HepG2 (cell line): Measurements from ENCODE around the gene CAST. TPM values are rescaled to one million over a fixed set of nuclear protein-coding genes. Genes with fewer than 3 reads are reported as not detected.

Experiments
- ATAC-seq: fragments of 200-7000 bp; cut with Tn5 transposase; 3 replicates; pipeline ENCODE4 v1.9.1; 2020; ENCODE audit warnings: mild to moderate bottlenecking, moderate library complexity
- BruUV-seq: library from RNA; stranded (reverse); fragments of 400-500 nt; replicated peaks from 2 replicates; lab custom pipeline; 2021; lab: Mats Ljungman, UMichigan
- CTCF ChIA-PET: fragments of 300-600 bp; formaldehyde crosslinking; extraction: SDS; loops from one replicate; lab custom pipeline; 2021; ENCODE audit warnings: low total read pairs, inconsistent platforms, low intra/inter-chr PET ratio; lab: Yijun Ruan, JAX
- POLR2A ChIA-PET: fragments of 350-600 bp; sonication (Branson Sonifier 250); formaldehyde crosslinking; loops from one replicate; lab custom pipeline; 2020; ENCODE audit warnings: antibody characterized with exemption, inconsistent platforms; lab: Yijun Ruan, JAX
- DNase-seq: peaks from one replicate; pipeline ENCODE4 v3.0.0-alpha.2; 2015; ENCODE audit warnings: low spot score
- FAIRE-seq: peaks from 3 replicates; lab custom pipeline; 2011; peaks lifted over from hg19 to GRCh38; lab: Jason Lieb, UNC
- H2AFZ ChIP-seq: one replicate; pipeline ENCODE4 v1.6.1; 2011; ENCODE audit warnings: low read length, inconsistent platforms
- H3K27ac ChIP-seq: fragments of 300-600 bp; 3 replicates; pipeline ENCODE4 v1.8.0; 2011; ENCODE audit warnings: mixed run types, mild to moderate bottlenecking, mixed read lengths, low read length, inconsistent platforms; ENCODE audit not compliant: insufficient read depth; ENCODE audit errors: extremely low read length
- H3K27me3 ChIP-seq, 2 experiments: fragments of 200-600 bp in 1 of 2; 2 replicates in 1 of 2; 3 replicates in 1 of 2; pipeline versions ENCODE4 v1.6.0 to v1.8.0; 2011; ENCODE audit warnings: low read length in 2 of 2, mild to moderate bottlenecking in 2 of 2, moderate library complexity in 2 of 2, inconsistent platforms in 1 of 2; ENCODE audit not compliant: insufficient read depth in 2 of 2, control insufficient read depth in 1 of 2
- H3K36me3 ChIP-seq, 2 experiments: fragments of 200-600 bp in 1 of 2; replicated peaks in 1 of 2; 2 replicates in 1 of 2; 3 replicates in 1 of 2; pipeline versions ENCODE4 v1.5.1 to v1.8.0; 2011; ENCODE audit warnings: low read length in 2 of 2, inconsistent platforms in 1 of 2; ENCODE audit not compliant: insufficient read depth in 2 of 2, control insufficient read depth in 1 of 2
- H3K4me1 ChIP-seq: 2 replicates; pipeline ENCODE4 v1.5.1; 2012; ENCODE audit warnings: low read length, inconsistent platforms; ENCODE audit not compliant: insufficient read depth
- H3K4me2 ChIP-seq: 2 replicates; pipeline ENCODE4 v1.6.0; 2011; ENCODE audit warnings: low read depth, low read length, inconsistent platforms
- H3K4me3 ChIP-seq, 3 experiments: fragments of 200-600 bp in 1 of 3; sonication (generic), shearing (Covaris generic) in 1 of 3; replicated peaks in 1 of 3; 2 replicates each; pipeline ENCODE4 v1.5.1; 2011 to 2016; ENCODE audit warnings: low read length in 3 of 3, inconsistent platforms in 2 of 3, low read depth in 2 of 3, mild to moderate bottlenecking in 2 of 3, control low read depth in 1 of 3, mixed read lengths in 1 of 3; ENCODE audit not compliant: insufficient read depth in 1 of 3
- H3K79me2 ChIP-seq: one replicate; pipeline ENCODE4 v1.6.1; 2011; ENCODE audit warnings: low read length, inconsistent platforms; ENCODE audit not compliant: insufficient read depth
- H3K9ac ChIP-seq: 2 replicates; pipeline ENCODE4 v1.6.0; 2011; ENCODE audit warnings: mild to moderate bottlenecking, low read depth, low read length, inconsistent platforms; ENCODE audit not compliant: insufficient read depth
- H3K9me3 ChIP-seq: 2 replicates; pipeline ENCODE4 v1.5.1; 2012; ENCODE audit warnings: mild to moderate bottlenecking, low read length
- H4K20me1 ChIP-seq: 2 replicates; pipeline ENCODE4 v1.6.0; 2011; ENCODE audit warnings: inconsistent platforms, mild to moderate bottlenecking, low read length, moderate library complexity; ENCODE audit not compliant: insufficient read depth
- MIXL1 ChIP-seq: IDR thresholded peaks from 2 replicates; pipeline ENCODE4 v1.6.1; 2016
- PLRG1 ChIP-seq: fragments of 450-650 bp; conservative IDR thresholded peaks from 2 replicates; pipeline ENCODE4 v1.6.1; 2016
- ZBTB40 ChIP-seq, 2 experiments: fragments of 450-650 bp in 1 of 2; sonication (generic) in 1 of 2; formaldehyde crosslinking in 1 of 2; IDR thresholded peaks; 2 replicates each; pipeline versions ENCODE4 v1.6.1 to v1.8.0; 2016 to 2022; ENCODE audit warnings: antibody characterized with exemption in 1 of 2, mild to moderate bottlenecking in 1 of 2, missing genetic modification reagents in 1 of 2
- WGBS: methylation state at CpG from one replicate; pipeline ENCODE4 v1.1.6; 2017; ENCODE audit warnings: low lambda C conversion rate; 5-methylcytosine and 5-hydroxymethylcytosine counted together
- in situ Hi-C: cut with HindIII; loops from 2 replicates; pipeline ENCODE4 v1.10.0; 2017; ENCODE audit warnings: low pct_unique_long_range_greater_than_20kb; ENCODE audit not compliant: extremely low pct_ligation_motif_present
- intact Hi-C: fragments of 100-400 bp; cut with micrococcal nuclease; formaldehyde crosslinking; loops from one replicate; pipeline ENCODE4 v1.10.0; 2022; ENCODE audit not compliant: unreplicated experiment
- polyA plus RNA-seq, 8 experiments: library from polyadenylated mRNA; depleted of rRNA in 3 of 8; stranded (reverse) in 7 of 8; unstranded in 1 of 8; fragments of >200 nt; fragmentation: Illumina TruSeq in 4 of 8; extraction: Trizol in 4 of 8; gene quantifications; 2 replicates each; pipeline versions ENCODE4 v1.2.1 to v1.2.3, GENCODE V29; 2011 to 2016; ENCODE audit warnings: low read depth in 4 of 8, missing spikeins in 1 of 8, mixed read lengths in 1 of 8; ENCODE audit not compliant: insufficient read depth in 1 of 8
- total RNA-seq, 5 experiments: library from RNA; depleted of rRNA; stranded (reverse); fragments of >200 nt; fragmentation: Illumina TruSeq; extraction: Trizol; gene quantifications; 2 replicates each; pipeline ENCODE4 v1.2.3, GENCODE V29; 2016; ENCODE audit warnings: low read depth in 1 of 5
- TF ChIP-seq, protein P1 (sequence below): IDR thresholded peaks from 2 replicates; pipeline ENCODE4 v1.6.1; 2016; ENCODE audit warnings: low read depth, missing genetic modification reagents, missing compliant biosample characterization

The CAST gene
- total and polyA plus RNA-seq, 2 of the 13 experiments (the other 11 are each of a cell fraction or from before 2014, with no cell fraction given): 42.1 to 67.6 TPM

GRCh38 chr5:96669909-96670308 lies 7.7 kb downstream of the CAST start (continued):
- no peak for TF ChIP-seq MIXL1 (CRISPR knock-in tag)

DNA sequence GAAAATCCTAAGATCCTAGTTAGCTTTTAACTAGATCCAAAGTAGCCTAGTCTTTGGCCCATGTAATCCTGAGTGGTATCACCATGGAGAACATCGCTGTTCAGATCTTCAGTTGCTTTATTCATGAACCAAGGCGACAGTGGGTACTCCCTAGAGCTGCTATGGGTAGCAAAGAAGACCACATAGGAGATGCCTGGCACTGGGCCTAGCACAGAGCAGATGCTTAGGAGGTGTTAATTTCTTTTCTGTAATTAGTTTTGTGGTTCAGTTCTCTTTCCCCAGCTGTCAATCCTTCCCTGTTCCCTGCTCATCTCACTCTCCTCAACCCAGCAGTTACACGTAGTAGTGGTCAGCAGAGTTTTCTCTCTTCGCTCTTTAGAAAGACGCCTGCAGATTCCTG lies 9.3 kb downstream of the CAST start:
- 96% methylated on average over 5 of the region's 5 CpGs for WGBS
- Histone ChIP-seq H3K36me3 (no peaks in the 10 kb centered on the region), H3K9ac (no peak overlapping the region), H3K9me3 (no peaks in the 10 kb centered on the region), H3K27me3 (no peaks in the 10 kb centered on the region), H2AFZ (no peak overlapping the region), H4K20me1 (no peaks in the 10 kb centered on the region), H3K79me2 (no peaks in the 10 kb centered on the region), H3K4me1 (peaks cover 26% of the 10 kb centered on the region), H3K27ac (no peak overlapping the region), H3K4me2 (no peak overlapping the region), H3K4me3 (no peak overlapping the region)
- no peak for DNase-seq
- TF ChIP-seq, protein P1, sequence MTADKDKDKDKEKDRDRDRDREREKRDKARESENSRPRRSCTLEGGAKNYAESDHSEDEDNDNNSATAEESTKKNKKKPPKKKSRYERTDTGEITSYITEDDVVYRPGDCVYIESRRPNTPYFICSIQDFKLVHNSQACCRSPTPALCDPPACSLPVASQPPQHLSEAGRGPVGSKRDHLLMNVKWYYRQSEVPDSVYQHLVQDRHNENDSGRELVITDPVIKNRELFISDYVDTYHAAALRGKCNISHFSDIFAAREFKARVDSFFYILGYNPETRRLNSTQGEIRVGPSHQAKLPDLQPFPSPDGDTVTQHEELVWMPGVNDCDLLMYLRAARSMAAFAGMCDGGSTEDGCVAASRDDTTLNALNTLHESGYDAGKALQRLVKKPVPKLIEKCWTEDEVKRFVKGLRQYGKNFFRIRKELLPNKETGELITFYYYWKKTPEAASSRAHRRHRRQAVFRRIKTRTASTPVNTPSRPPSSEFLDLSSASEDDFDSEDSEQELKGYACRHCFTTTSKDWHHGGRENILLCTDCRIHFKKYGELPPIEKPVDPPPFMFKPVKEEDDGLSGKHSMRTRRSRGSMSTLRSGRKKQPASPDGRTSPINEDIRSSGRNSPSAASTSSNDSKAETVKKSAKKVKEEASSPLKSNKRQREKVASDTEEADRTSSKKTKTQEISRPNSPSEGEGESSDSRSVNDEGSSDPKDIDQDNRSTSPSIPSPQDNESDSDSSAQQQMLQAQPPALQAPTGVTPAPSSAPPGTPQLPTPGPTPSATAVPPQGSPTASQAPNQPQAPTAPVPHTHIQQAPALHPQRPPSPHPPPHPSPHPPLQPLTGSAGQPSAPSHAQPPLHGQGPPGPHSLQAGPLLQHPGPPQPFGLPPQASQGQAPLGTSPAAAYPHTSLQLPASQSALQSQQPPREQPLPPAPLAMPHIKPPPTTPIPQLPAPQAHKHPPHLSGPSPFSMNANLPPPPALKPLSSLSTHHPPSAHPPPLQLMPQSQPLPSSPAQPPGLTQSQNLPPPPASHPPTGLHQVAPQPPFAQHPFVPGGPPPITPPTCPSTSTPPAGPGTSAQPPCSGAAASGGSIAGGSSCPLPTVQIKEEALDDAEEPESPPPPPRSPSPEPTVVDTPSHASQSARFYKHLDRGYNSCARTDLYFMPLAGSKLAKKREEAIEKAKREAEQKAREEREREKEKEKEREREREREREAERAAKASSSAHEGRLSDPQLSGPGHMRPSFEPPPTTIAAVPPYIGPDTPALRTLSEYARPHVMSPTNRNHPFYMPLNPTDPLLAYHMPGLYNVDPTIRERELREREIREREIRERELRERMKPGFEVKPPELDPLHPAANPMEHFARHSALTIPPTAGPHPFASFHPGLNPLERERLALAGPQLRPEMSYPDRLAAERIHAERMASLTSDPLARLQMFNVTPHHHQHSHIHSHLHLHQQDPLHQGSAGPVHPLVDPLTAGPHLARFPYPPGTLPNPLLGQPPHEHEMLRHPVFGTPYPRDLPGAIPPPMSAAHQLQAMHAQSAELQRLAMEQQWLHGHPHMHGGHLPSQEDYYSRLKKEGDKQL (CRISPR knock-in tag): no peak
- TF ChIP-seq ZBTB40 (IDR thresholded peaks at IDR 0.05) (no peak), ZBTB40 (CRISPR knock-in tag; IDR thresholded peaks at IDR 0.05) (no peak), PLRG1 (no peak)
- CTCF ChIA-PET: no interaction called here
- intact Hi-C loops: no loop called here
- FAIRE-seq: no peak
- BruUV-seq: no TSS peak
- POLR2A ChIA-PET: interaction anchor here (1.0 to 1.1 kb wide), 2 partner anchors 10 to 32 kb away, joined by 3 to 4 read pairs; no protein-coding TSS in a partner anchor
- ATAC-seq: no peak
- in situ Hi-C loops: no loop called here
